GM23248 (cell line): ENCODE measurements around the gene WWOX. TPM values are rescaled to one million over a fixed set of nuclear protein-coding genes. Genes with fewer than 3 reads are reported as not detected.

ENCODE experiments used
- DNase-seq: peaks from one replicate; pipeline ENCODE4 v3.0.0-alpha.2; 2015
- H2AFZ ChIP-seq: fragments of 200-600 bp; sonication (generic); 2 replicates; pipeline ENCODE4 v1.6.1; 2016; ENCODE audit warnings: antibody characterized with exemption
- H3F3A ChIP-seq: fragments of 200-600 bp; sonication (generic); 2 replicates; pipeline ENCODE4 v1.6.1; 2016; ENCODE audit warnings: mild to moderate bottlenecking, antibody characterized with exemption, mixed run types; ENCODE audit not compliant: insufficient read depth
- H3K27ac ChIP-seq: fragments of 200-600 bp; sonication (generic); 2 replicates; pipeline ENCODE4 v1.5.1; 2016; ENCODE audit warnings: mild to moderate bottlenecking
- H3K27me3 ChIP-seq: fragments of 200-600 bp; sonication (generic); replicated peaks from 2 replicates; pipeline ENCODE4 v1.6.1; 2016; ENCODE audit warnings: mild to moderate bottlenecking; ENCODE audit not compliant: insufficient read depth
- H3K36me3 ChIP-seq: fragments of 200-600 bp; sonication (generic); 2 replicates; pipeline ENCODE4 v1.6.1; 2016; ENCODE audit warnings: low read depth, mild to moderate bottlenecking
- H3K4me1 ChIP-seq: fragments of 200-600 bp; sonication (generic); 2 replicates; pipeline ENCODE4 v1.6.1; 2016; ENCODE audit warnings: mild to moderate bottlenecking; ENCODE audit not compliant: insufficient read depth
- H3K4me2 ChIP-seq: fragments of 200-600 bp; sonication (generic); one replicate; pipeline ENCODE4 v1.6.1; 2016; ENCODE audit warnings: mild to moderate bottlenecking; ENCODE audit not compliant: unreplicated experiment
- H3K4me3 ChIP-seq: fragments of 200-600 bp; sonication (generic); 2 replicates; pipeline ENCODE4 v1.5.1; 2016; ENCODE audit warnings: mild to moderate bottlenecking
- H3K79me2 ChIP-seq: fragments of 200-600 bp; sonication (generic); 2 replicates; pipeline ENCODE4 v1.6.1; 2016; ENCODE audit warnings: mild to moderate bottlenecking; ENCODE audit not compliant: insufficient read depth
- H3K9ac ChIP-seq: fragments of 200-600 bp; sonication (generic); 2 replicates; pipeline ENCODE4 v1.6.1; 2016; ENCODE audit warnings: mild to moderate bottlenecking
- H3K9me2 ChIP-seq: fragments of 200-600 bp; sonication (generic); 2 replicates; pipeline ENCODE4 v1.6.1; 2016; ENCODE audit warnings: mixed run types, mild to moderate bottlenecking, moderate library complexity; ENCODE audit not compliant: insufficient read depth
- H3K9me3 ChIP-seq: fragments of 200-600 bp; sonication (generic); one replicate; pipeline ENCODE4 v1.6.1; 2017; ENCODE audit warnings: low read depth
- H4K20me1 ChIP-seq: fragments of 200-600 bp; sonication (generic); 2 replicates; pipeline ENCODE4 v1.6.0; 2016; ENCODE audit not compliant: insufficient read depth
- EZH2 ChIP-seq: fragments of 200-600 bp; sonication (generic); IDR thresholded peaks from 2 replicates; pipeline ENCODE4 v1.6.1; 2018; ENCODE audit warnings: antibody characterized with exemption, mild to moderate bottlenecking; ENCODE audit not compliant: insufficient read depth, poor library complexity, severe bottlenecking
- EZH2phosphoT487 ChIP-seq: fragments of 200-600 bp; sonication (generic); IDR thresholded peaks from 2 replicates; pipeline ENCODE4 v1.6.1; 2018; ENCODE audit warnings: antibody characterized with exemption, moderate library complexity, mild to moderate bottlenecking, low read depth; ENCODE audit not compliant: insufficient read depth
- WGBS, 2 experiments: methylation state at CpG; one replicate each; pipeline ENCODE4 v1.1.6; 2015 to 2017; ENCODE audit warnings: low lambda C conversion rate in 2 of 2, low coverage in 1 of 2; ENCODE audit errors: missing lambda C conversion rate in 2 of 2; 5-methylcytosine and 5-hydroxymethylcytosine counted together
- in situ Hi-C: fragments of 300-500 bp; cut with MboI; formaldehyde crosslinking; loops from 2 replicates; pipeline ENCODE4 v1.15.0; 2020
- polyA plus RNA-seq: library from polyadenylated mRNA; unstranded; fragments of >200 nt; fragmentation: Nextera tagmentation; extraction: Ambion mirVana; gene quantifications from 2 replicates; pipeline ENCODE4 v1.2.1, GENCODE V29; 2016
- total RNA-seq: library from RNA; depleted of rRNA; stranded (reverse); fragments of >200 nt; shearing (Covaris generic); gene quantifications from 2 replicates; pipeline ENCODE4 v1.2.3, GENCODE V29; 2014

Gene WWOX
- total and polyA plus RNA-seq, 2 experiments from 2014 or later: 4.5 to 6.6 TPM

GRCh38 chr16:78075800-78076199 is 23.7 kb upstream of the WWOX start:
- no peak overlapping the region for H3K27ac ChIP-seq
- WGBS, 2 experiments: 12 to 15% methylated on average over 3 of the region's 3 CpGs
- H3K27me3 ChIP-seq: no peaks in the 10 kb centered on the region
- no peaks in the 10 kb centered on the region for H3F3A ChIP-seq
- no peaks in the 10 kb centered on the region for H3K4me1 ChIP-seq
- in situ Hi-C loops: no loop called here
- no peaks in the 10 kb centered on the region for H3K9me3 ChIP-seq
- H3K4me3 ChIP-seq: no peak overlapping the region
- no peak overlapping the region for H2AFZ ChIP-seq
- no peak overlapping the region for H3K4me2 ChIP-seq
- no peaks in the 10 kb centered on the region for H3K9me2 ChIP-seq
- H4K20me1 ChIP-seq: no peaks in the 10 kb centered on the region
- no peaks in the 10 kb centered on the region for H3K36me3 ChIP-seq
- H3K9ac ChIP-seq: no peak overlapping the region
- no peak for TF ChIP-seq EZH2phosphoT487
- no peak for TF ChIP-seq EZH2
- DNase-seq: no peak
- H3K79me2 ChIP-seq: no peaks in the 10 kb centered on the region

GRCh38 chr16:78081341-78081740 is 18.1 kb upstream of the WWOX start:
- no peak overlapping the region for H3K4me2 ChIP-seq
- H3K36me3 ChIP-seq: no peaks in the 10 kb centered on the region
- H3K4me3 ChIP-seq: no peak overlapping the region
- no peaks in the 10 kb centered on the region for H3K9me3 ChIP-seq
- no peaks in the 10 kb centered on the region for H3K4me1 ChIP-seq
- TF ChIP-seq EZH2 (no peak), EZH2phosphoT487 (no peak)
- H3K9me2 ChIP-seq: no peaks in the 10 kb centered on the region
- no peaks in the 10 kb centered on the region for H3F3A ChIP-seq
- no peaks in the 10 kb centered on the region for H3K79me2 ChIP-seq
- no peak overlapping the region for H2AFZ ChIP-seq
- no peak overlapping the region for H3K27ac ChIP-seq
- H3K27me3 ChIP-seq: no peaks in the 10 kb centered on the region; the same call in 1 of the 2 replicates
- 38 to 47% methylated on average over 4 of the region's 4 CpGs for WGBS, 2 experiments
- no peaks in the 10 kb centered on the region for H4K20me1 ChIP-seq
- in situ Hi-C loops: no loop called here
- no peak overlapping the region for H3K9ac ChIP-seq
- no peak for DNase-seq

GRCh38 chr16:78091419-78091818 is 8.0 kb upstream of the WWOX start:
- Histone ChIP-seq H3K36me3 (no peaks in the 10 kb centered on the region), H3K27ac (no peak overlapping the region), H3K4me1 (no peaks in the 10 kb centered on the region), H3K9ac (no peak overlapping the region), H3K27me3 (no peaks in the 10 kb centered on the region; the same call in 1 of the 2 replicates), H3F3A (no peaks in the 10 kb centered on the region), H2AFZ (no peak overlapping the region), H3K4me3 (no peak overlapping the region), H4K20me1 (no peaks in the 10 kb centered on the region), H3K79me2 (no peaks in the 10 kb centered on the region), H3K4me2 (no peak overlapping the region), H3K9me2 (no peaks in the 10 kb centered on the region), H3K9me3 (no peaks in the 10 kb centered on the region)
- 33 to 45% methylated on average over 1 of the region's 1 CpG for WGBS, 2 experiments
- TF ChIP-seq EZH2phosphoT487: no peak
- no peak for TF ChIP-seq EZH2
- DNase-seq: no peak
- in situ Hi-C loops: no loop called here

GRCh38 chr16:78092758-78093157 is 6.7 kb upstream of the WWOX start:
- Histone ChIP-seq H3K36me3 (no peaks in the 10 kb centered on the region), H3K4me2 (no peak overlapping the region), H3K9me2 (no peaks in the 10 kb centered on the region), H3F3A (no peaks in the 10 kb centered on the region), H3K9me3 (no peaks in the 10 kb centered on the region), H3K27ac (no peak overlapping the region), H3K79me2 (no peaks in the 10 kb centered on the region), H4K20me1 (no peaks in the 10 kb centered on the region), H3K4me1 (no peaks in the 10 kb centered on the region), H2AFZ (no peak overlapping the region), H3K9ac (no peak overlapping the region), H3K4me3 (no peak overlapping the region), H3K27me3 (no peaks in the 10 kb centered on the region; the same call in 1 of the 2 replicates)
- WGBS, 2 experiments: 58 to 59% methylated on average over 7 of the region's 7 CpGs
- no peak for DNase-seq
- TF ChIP-seq EZH2phosphoT487 (no peak), EZH2 (no peak)
- in situ Hi-C loops: no loop called here

GRCh38 chr16:78094166-78094565 is 5.3 kb upstream of the WWOX start:
- no peaks in the 10 kb centered on the region for H3K36me3 ChIP-seq
- H3K27me3 ChIP-seq: no peaks in the 10 kb centered on the region; the same call in 1 of the 2 replicates
- 51 to 62% methylated on average over 3 of the region's 3 CpGs for WGBS, 2 experiments
- H3K9me3 ChIP-seq: no peaks in the 10 kb centered on the region
- no peak overlapping the region for H3K4me2 ChIP-seq
- no peak overlapping the region for H3K4me3 ChIP-seq
- no peak for DNase-seq
- H4K20me1 ChIP-seq: no peaks in the 10 kb centered on the region
- H3F3A ChIP-seq: no peaks in the 10 kb centered on the region
- in situ Hi-C loops: no loop called here
- TF ChIP-seq EZH2 (no peak), EZH2phosphoT487 (no peak)
- no peaks in the 10 kb centered on the region for H3K79me2 ChIP-seq
- no peaks in the 10 kb centered on the region for H3K9me2 ChIP-seq
- H3K9ac ChIP-seq: no peak overlapping the region
- H3K27ac ChIP-seq: no peak overlapping the region
- H2AFZ ChIP-seq: no peak overlapping the region
- H3K4me1 ChIP-seq: no peaks in the 10 kb centered on the region
